GM19193 (cell line): ENCODE measurements around the gene FBXW5.

Experiments
- POLR2A ChIP-seq: IDR thresholded peaks from 4 replicates; pipeline ENCODE4 v1.6.1; 2011; ENCODE audit not compliant: insufficient read depth, insufficient read length; ENCODE audit errors: extremely low read depth

The FBXW5 gene

GRCh38 chr9:136950656-136951276 is 6.2 kb upstream of the FBXW5 start:
- TF ChIP-seq POLR2A, result no peak

- TF ChIP-seq POLR2A, result peak; percentile 82
These were observed 5.5 kb upstream of the FBXW5 start for GRCh38 chr9:136949817-136950655.

- no peak for TF ChIP-seq POLR2A
These were observed 4.8 kb upstream of the FBXW5 start for GRCh38 chr9:136949239-136949816.

- no peak for TF ChIP-seq POLR2A
These were observed 3.5 kb upstream of the FBXW5 start for GRCh38 chr9:136947955-136948510.

- TF ChIP-seq POLR2A, result no peak
These were observed 2.7 kb upstream of the FBXW5 start for GRCh38 chr9:136947028-136947891.

- TF ChIP-seq POLR2A, result no peak
These were observed 1.9 kb upstream of the FBXW5 start for GRCh38 chr9:136946228-136947027.

- no peak for TF ChIP-seq POLR2A
These were observed 1.0 kb upstream of the FBXW5 start for GRCh38 chr9:136945333-136946227.

GRCh38 chr9:136944212-136944518 is 373 bp downstream of the FBXW5 start:
- no peak for TF ChIP-seq POLR2A

GRCh38 chr9:136943291-136944211 is 987 bp downstream of the FBXW5 start:
- TF ChIP-seq POLR2A, result no peak

GRCh38 chr9:136942881-136943230 is 1.7 kb downstream of the FBXW5 start:
- no peak for TF ChIP-seq POLR2A

- TF ChIP-seq POLR2A, result no peak
These were observed 2.2 kb downstream of the FBXW5 start for GRCh38 chr9:136942112-136942880.
